Epidermal melanocyte (primary cell): Measurements from ENCODE around the gene TPSAB1.
"Not testable (repeated sequence)": the region's sequence is repeated elsewhere in the genome, so short reads cannot be mapped to it uniquely, and the experiment has no call there.

ENCODE experiments used
- DNase-seq: peaks from one replicate; pipeline ENCODE4 v3.0.0; 2011; ENCODE audit warnings: low spot score; ENCODE audit not compliant: insufficient read length

TPSAB1 gene

GRCh38 chr16:1240436-1240835, at the start of gene TPSAB1:
Gene TPSAB1 (plus strand): TSS chr16:1240705. CDS start chr16:1240939, 234 bp downstream.
- not testable (repeated sequence) for DNase-seq

- DNase-seq = not testable (repeated sequence)
Measured at GRCh38 chr16:1190789-1191188, 49.7 kb upstream of the TPSAB1 start.

DNA sequence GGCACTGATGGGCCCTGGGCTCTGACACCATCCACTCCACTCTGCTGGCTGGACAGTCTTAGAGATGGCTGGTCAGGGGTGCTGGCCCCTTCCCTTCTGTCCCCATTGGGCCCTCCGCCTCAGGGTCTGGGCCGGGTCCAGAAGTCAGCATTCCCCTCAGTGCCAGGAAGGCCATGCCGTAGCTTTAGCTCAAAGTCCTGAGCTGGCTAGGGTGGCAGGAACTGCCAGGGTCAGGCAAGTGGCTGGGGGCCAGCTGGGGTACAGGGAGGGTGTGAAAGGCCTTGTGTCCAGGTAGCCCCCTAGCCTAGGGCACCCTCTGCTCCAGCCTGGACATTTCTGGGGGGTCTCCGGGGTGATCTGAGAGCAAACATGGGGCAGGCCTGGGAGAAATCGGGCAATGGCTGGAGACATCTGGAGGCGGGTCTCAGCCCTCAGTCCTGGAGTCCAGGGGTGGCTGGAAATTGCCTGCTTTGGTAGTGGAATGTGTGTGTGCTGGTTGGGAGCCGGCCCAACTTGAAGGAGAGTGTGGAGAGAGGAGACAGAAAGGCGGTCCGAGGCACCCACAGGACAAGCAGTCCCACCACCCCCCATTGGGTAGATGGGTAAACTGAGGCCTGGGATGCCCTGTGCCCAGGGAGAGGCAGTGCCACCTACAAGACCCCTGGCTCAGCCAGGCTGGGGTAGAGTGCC, 48.0 kb upstream of the TPSAB1 start:
- DNase-seq = no peak

GRCh38 chr16:1193143-1193824, 47.2 kb upstream of the TPSAB1 start:
- no peak for DNase-seq

DNA sequence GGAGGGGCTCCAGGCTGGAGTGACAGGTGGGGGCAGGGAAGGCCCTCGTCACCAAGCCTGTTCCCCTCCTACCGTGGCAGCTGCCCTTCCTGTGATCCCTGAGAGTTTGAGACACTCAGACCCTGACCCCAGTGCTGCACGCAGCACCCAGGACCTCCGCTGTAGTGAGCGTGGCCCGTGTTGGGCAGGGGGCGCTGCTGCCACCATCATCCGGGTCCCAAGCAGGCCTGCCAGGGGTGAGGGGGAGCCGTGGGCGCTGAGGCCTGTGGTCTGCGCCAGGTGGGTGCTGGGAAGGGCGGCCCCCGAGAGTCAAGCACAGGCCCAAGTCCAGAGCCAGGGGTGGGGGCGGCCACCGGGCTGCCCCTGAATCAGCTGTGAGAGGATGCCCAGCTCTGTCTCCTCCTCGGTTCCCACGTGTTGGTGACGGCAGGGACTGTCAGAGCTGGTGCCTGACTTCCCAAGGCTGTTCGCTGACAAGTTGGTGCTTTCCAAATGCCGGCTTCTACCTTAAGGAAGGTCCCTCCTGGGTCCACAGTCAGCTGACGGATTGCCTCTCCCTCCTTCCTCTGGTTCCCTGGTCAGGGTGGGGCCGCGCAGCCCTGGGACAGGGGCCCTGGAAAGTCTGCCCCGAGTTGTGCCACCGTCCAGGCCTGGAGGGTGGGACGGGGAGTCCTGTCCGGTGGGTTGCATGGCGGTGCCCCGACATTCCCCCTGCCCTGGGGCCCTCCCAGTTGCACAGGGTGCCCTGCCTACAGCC, 46.5 kb upstream of the TPSAB1 start:
- DNase-seq = no peak

GRCh38 chr16:1194665-1195392, 45.7 kb upstream of the TPSAB1 start:
- no peak for DNase-seq

DNA sequence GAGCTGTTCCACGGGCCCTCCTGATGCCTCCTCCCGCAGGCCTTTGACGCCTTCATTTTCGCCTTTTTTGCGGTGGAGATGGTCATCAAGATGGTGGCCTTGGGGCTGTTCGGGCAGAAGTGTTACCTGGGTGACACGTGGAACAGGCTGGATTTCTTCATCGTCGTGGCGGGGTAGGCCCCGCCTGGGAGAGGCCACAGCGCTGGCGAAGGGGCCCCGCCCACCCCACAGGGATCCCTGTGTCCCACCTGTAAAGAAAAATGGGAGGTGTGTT, 45.2 kb upstream of the TPSAB1 start:
- DNase-seq = no peak

- no peak for DNase-seq
Measured at GRCh38 chr16:1196494-1196893, 44.0 kb upstream of the TPSAB1 start.

GRCh38 chr16:1197237-1197866, 43.2 kb upstream of the TPSAB1 start:
- DNase-seq = no peak

- DNase-seq = no peak
Measured at GRCh38 chr16:1198194-1198593, 42.3 kb upstream of the TPSAB1 start.

GRCh38 chr16:1198671-1199346, 41.7 kb upstream of the TPSAB1 start:
- DNase-seq = not testable (repeated sequence)

- no peak for DNase-seq
Measured at GRCh38 chr16:1199347-1200013, 41.0 kb upstream of the TPSAB1 start.

GRCh38 chr16:1200014-1200627, 40.4 kb upstream of the TPSAB1 start:
- DNase-seq = no peak

DNA sequence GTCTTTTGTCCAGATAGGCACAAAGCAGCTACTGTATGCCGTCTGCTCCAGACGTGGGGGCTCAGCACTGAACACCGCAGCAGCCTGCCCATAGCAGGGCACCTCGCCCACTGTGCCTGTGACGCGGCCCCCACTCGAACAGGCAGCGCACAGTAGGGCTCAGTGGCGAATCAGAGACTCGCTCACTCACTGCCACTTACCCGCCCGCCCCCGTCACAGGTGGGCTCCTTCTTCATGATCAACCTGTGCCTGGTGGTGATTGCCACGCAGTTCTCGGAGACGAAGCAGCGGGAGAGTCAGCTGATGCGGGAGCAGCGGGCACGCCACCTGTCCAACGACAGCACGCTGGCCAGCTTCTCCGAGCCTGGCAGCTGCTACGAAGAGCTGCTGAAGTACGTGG, 39.1 kb upstream of the TPSAB1 start:
- DNase-seq = no peak

DNA sequence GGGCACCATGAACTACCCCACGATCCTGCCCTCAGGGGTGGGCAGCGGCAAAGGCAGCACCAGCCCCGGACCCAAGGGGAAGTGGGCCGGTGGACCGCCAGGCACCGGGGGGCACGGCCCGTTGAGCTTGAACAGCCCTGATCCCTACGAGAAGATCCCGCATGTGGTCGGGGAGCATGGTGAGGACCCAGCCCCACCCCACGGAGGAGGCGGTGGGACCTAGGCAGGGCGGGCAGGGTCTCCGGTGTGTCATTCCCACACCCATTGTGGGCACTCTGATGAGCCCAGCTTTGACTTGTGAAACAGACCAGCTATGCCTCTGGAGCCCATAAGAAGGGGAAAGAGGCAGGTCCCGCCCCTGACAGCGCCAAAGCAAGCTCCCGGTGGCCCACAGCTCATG, 38.2 kb upstream of the TPSAB1 start:
- DNase-seq = no peak

DNA sequence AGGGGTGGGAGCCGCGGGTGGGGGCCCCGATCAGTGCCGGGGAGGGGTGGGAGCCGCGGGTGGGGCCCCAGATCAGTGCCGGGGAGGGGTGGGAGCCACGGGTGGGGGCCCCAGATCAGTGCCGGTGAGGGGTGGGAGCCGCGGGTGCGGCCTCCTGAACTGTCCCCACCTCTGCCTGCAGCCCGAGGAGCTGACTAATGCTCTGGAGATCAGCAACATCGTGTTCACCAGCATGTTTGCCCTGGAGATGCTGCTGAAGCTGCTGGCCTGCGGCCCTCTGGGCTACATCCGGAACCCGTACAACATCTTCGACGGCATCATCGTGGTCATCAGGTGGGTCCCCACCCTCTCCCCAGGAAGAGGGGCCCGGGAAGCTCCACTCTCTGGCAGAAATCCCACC, 35.6 kb upstream of the TPSAB1 start:
- no peak for DNase-seq

DNA sequence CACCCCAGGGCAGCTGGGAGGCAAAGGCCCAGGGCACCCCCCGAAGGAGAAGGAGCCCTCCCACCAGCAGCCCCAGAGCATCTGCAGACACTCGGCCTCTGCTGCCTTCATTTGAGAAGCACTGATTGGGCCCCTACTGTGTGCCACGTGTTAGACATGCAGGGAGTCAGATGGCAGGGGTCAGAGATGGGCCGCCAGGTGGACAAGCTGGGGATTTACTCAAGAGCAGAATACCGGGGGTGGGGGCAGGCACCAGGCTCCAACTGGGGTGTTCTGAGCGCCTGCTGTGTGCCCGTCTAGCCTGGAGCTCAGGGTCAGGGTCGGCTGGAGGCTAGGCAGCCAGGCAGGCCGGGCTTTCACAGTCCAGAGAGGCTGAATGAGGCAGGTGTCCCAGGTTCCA, 34.2 kb upstream of the TPSAB1 start:
- DNase-seq = no peak

GRCh38 chr16:1206786-1207185, 33.7 kb upstream of the TPSAB1 start:
- no peak for DNase-seq

GRCh38 chr16:1208239-1208830, 32.2 kb upstream of the TPSAB1 start:
- no peak for DNase-seq

GRCh38 chr16:1209081-1209480, 31.4 kb upstream of the TPSAB1 start:
- no peak for DNase-seq
